SHP77 (cell line): Measurements from ENCODE around the gene C1orf105.
"Not testable (repeated sequence)": the region's sequence is repeated elsewhere in the genome, so short reads cannot be mapped to it uniquely, and the experiment has no call there.

Experiments used
- DNase-seq, 2 experiments: peaks; one replicate each; lab custom pipeline; 2025; lab: John Stamatoyannopoulos, UW

Gene C1orf105, protein sequence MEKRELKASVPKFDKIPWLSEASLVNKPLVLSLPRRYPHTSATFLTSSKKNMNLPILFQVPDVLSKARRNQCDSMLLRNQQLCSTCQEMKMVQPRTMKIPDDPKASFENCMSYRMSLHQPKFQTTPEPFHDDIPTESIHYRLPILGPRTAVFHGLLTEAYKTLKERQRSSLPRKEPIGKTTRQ

DNA sequence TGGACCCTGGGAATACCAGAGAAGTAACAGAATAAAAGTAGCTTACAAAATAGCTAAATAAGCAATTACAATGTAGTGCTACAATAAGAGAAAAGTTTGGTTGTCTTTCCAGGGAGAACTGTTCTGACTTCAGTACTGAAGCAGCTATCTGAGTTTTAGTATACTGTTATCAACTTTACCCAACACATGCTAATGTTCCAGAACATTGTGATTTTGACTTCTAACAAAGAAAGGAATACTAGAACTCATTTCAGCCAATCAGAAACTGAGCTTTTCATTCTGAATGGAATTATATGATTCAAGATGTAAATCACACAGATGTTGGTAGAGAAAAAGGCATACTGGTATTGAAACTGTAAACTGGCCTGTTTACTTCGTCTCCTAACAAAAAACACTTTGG is at the start of gene C1orf105:
C1orf105 (plus strand) TSS at position 301 of the 400 bp plus-strand sequence. CDS start 201 bp downstream, outside the sequence.
- DNase-seq, result no peak

DNA sequence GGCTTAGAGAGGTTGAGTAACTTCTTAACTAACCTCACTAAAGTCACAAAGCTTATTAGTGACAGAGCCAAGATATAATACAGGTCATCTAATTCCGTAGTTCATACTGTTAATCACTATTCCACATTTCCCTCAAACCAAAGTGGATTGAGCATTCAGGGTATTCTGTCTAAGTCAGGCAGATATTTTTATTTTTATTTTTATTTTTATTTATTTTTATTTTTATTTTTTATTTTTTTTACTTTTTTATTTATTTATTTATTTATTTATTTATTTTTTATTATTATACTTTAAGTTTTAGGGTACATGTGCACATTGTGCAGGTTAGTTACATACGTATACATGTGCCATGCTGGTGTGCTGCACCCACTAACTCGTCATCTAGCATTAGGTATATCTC is 48.8 kb upstream of the C1orf105 start:
- not testable (repeated sequence) for DNase-seq

DNA sequence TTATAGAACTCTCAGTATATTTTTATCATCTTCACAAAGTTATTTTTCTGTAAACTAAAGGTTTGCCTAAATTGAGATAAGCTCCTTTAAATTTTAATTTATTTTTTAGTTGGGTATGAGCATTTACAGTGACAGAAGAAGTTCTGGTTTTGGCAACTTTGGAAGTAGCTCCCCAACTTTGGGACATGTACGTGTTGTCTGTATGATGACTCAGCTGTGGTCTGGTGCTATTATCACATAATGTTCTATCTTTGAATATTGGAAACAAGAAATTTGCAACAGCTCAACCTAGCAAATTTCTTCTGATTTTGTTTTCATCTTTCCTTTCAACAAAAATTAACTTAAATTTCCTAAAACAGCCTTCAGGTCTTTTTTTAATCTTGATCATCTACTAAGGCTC is 46.6 kb upstream of the C1orf105 start:
- DNase-seq, result no peak

DNA sequence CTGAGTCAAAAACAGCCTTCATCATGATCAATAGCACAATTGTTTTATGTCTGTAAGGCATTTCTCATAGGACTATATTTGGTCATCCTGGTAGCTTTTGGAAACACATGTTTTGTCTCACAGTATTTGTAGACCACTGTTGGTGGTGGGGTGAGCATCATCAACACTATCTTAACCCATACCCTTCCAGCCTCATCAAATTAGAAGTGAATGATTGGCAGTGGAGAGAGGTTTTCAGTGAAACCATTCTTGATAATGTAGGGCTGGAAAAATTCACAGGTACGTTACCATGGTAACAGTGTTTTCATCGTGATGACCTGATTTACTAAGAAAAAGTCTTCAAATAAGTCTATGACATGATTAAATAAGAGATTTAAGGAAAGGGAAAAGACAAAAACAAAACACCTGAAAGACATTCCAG is 45.3 kb upstream of the C1orf105 start:
- DNase-seq, result no peak

DNA sequence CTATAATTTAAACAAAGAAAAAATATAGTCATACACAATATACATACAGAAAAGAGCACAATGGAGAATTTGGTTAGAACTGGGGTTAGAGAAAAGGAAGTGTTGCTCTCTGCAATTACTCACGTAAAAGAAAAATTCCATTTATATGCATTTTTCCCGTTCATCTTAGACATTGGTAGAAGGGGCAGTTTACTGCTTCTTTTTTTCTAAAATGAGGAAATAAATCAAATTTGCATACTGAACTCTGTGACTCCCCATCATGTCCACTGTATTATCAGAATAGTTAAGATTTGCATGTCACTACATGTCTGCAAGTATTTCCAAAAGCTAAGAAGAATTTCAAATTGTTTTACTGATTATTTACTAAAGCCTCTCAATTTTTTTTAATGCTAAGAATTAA is 44.1 kb upstream of the C1orf105 start:
- no peak for DNase-seq

DNA sequence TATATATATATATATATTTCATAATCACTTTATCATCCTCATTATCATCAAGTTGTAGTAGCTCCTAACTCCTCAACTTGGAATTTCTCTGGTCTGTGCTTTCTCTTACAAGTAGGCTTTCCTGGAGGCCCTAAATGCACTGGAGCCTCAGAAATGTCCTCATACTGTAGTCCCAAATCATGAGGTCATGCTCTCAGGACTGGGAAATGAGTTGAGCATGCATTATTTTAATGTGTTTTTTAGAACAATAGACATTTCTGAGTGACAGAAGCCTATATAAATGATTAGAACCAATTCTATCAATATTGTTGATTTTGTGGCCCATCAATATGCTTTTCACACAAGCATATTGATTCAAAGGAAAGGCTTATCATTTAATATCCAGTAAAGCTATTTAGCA is 42.9 kb upstream of the C1orf105 start:
- DNase-seq, result no peak

DNA sequence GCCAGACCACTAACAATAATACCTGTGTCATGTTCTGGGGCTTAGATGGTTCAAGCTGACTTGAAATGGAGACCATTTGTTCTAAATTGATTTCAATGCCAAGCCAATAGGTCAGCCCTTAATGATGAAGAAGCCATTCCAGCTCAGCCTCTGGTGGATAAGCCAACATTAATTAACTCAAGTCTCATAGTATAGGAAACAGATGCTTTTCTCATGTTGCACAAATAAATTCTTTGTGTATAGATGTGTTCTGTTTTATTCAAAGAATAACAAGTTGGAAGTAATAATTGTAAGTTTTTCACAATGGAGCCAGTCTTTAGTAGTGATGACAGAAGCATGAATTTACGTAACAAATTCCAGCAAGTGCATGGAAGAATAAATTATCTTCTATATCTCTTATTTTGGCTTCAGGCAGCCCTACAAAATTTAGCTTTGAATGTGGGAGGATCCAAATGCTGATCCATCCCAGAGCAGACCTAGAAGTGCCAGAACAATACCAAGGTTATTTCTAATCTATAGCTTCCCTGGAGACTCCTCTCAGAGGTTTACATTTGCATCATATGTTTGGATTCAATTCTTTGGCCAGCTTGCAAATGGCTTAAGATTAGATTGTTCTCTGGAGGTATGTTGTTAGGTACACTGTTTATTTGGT is 42.2 kb upstream of the C1orf105 start:
- DNase-seq, result no peak

DNA sequence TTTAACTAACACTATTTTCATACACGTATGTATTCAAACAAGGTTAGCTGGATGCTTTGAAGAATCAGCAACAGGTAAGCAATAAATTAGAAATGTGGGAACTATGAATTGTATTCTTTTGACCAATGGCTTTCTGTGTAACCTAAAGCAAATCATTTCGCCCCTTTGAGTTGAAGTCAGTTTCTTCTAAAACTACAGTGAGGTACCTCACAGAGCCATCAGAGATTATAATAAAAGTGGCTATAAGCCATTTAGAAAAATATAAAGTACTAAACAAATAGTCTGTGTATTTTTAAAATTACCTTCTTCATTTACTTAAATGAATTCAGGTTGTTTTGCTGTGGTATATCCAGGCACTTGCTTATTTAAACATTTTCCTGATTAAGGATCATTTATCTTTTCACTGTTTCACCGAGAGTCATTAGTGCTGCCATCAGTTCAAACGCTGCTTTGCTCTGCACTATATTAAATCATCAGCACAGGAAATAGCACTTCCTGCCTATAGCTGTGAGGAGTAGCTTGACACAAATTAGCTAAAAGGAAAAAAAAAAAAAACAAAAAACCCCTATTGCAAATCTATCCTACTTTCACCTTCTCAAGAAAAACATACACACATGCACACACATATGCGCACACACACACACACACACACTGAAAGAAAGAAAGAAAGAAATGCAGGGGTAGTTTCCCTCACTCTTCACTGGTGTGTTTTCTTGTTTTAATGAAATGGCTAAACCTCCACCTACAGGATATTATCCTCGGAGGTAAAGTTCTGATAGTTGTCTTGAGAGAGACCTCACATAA is 39.8 kb upstream of the C1orf105 start:
- DNase-seq, result no peak

DNA sequence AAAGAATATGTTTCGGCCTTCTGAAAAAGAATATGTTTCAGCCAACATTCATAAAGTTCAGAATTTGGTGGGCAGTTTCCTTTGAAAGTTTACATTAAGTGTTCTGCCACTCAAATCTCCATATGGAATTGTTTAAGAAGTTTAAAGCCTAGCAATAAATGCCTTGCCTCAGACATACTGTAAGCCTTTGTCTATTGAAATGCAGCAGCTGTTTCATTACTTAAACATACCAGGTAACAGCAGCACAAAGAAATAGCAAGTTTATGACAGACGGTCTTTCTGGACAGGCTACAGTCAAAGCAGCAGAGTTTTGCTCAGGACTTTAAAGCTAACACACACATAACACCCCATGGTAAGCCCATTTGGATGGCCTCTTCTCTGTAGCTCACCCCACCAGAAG is 38.5 kb upstream of the C1orf105 start:
- no peak for DNase-seq

DNA sequence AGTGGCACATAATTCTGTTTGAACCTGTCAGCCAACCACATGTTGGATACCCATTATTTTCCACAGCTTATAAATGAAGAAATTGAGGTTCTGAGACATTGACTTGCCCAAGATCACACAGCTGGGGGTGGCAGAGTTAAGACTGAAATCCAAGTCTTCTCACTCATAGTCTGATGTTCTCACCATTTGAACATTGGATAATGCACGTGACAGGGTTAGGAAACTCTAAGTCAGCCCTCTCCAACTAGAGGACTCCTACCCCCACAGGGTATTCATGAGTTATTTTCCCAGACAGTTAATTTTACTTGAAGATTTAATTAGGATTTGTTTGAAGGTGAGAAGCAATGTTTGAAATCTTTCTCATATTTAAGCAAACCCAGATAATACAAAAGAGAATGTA is 38.1 kb upstream of the C1orf105 start:
- DNase-seq, result no peak

DNA sequence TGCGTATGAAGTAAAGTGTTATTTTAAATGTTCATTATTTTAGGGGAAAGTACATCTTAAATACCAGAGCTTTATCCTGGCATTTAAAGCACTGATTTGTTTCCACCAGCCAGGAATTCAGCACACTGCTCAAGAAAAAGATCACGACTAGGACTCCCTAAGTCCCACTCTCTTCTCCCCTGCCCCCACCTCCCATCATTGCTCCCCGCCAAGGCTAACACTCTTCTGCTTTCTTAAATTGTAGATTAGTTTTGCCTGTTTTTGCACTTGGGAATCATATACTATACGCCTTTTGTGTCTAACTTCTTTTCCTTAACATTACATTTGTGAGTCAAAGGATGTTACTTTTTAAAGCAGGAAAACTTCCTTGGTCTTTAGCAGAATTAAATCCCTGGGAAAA is 37.5 kb upstream of the C1orf105 start:
- no peak for DNase-seq

DNA sequence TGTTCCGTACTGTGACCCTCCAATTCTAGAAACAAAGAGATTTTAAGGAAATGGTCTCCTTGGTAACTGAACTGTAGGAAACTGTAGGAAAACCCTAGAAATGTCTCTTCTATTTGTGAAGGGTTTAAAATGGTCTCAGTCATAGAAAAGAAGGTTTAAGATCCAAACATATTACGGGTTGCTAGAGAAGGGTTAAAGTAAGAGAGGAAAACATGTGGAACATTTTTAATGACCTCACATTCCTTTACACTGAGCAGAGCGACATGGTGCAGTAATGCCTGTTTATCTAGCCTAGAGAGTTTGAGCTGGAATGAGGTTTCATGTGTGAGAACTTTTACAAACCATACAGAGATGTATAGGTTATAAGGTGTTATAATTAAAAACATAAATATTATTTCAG is 36.9 kb upstream of the C1orf105 start:
- DNase-seq, result no peak

DNA sequence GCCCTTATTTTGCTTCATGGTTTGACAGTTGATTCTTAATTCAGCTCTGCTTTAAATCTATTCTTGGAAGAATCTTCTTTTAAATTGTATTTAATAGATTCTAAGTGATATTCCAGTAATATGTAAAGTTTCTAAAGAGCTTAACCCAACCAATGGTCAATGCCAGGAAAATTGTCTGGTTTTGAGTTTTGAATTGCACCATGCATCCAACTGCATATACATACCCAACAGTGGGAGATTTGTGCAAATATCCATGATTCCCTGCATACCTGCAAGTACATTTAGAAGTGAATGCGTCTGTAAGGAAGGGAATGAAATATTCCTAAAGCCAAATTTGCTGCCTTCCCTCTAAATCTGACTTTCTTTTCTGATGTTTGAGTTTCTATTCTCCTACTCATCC is 35.8 kb upstream of the C1orf105 start:
- DNase-seq, result no peak

DNA sequence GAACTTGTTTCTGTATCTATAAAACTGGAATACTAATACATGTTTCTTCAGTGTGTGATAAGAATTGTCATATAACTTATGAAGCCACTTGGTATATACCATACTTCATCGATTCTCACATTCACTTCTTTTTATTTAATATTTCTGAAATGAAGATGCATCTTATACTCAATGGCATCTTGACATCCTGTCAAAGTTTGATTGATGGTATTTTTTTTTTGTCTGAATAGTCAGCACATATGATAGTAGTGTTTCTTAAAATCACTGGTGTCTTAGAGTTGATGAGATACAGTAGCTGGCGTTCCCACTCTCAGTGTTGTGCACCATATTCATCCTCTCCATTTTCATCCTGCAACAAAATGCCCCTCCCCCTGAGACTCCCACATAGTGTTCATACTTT is 34.4 kb upstream of the C1orf105 start:
- no peak for DNase-seq

DNA sequence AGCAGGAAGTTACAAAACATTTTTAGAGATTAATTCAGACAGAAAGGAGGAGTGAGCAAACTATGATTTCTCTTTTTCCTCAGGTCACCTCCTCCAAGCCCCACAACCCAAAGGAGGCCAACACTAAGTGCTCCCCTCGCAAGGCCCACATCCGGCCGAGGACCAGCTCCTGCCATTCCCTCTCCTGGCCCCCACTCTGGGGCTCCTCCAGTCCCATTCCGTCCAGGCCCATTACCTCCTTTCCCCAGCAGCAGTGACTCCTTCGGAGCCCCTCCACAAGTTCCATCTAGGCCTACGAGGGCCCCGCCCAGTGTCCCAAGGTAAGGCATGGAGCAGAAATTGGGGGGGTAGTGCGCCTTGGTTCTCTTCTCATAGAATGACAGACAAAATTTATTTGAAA is 32.0 kb upstream of the C1orf105 start:
- DNase-seq, result no peak

DNA sequence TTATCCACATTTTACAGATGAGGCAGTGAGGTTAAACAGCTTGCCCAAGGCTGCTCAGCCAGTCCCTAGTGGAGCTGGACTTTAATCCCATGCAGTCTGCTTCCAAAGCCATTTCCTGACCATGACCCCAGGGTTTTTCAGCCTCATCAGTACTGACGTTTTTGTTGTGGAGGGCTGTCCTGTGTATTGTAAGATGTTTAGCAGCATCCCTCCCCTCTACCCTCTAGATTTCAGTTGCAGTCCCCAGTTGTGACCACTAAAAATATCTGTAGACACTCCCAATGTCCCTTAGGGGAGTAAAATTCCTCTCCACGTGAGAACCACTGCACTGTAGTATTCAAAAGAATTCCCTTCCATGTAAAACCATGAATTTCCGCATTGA is 30.2 kb upstream of the C1orf105 start:
- no peak for DNase-seq

DNA sequence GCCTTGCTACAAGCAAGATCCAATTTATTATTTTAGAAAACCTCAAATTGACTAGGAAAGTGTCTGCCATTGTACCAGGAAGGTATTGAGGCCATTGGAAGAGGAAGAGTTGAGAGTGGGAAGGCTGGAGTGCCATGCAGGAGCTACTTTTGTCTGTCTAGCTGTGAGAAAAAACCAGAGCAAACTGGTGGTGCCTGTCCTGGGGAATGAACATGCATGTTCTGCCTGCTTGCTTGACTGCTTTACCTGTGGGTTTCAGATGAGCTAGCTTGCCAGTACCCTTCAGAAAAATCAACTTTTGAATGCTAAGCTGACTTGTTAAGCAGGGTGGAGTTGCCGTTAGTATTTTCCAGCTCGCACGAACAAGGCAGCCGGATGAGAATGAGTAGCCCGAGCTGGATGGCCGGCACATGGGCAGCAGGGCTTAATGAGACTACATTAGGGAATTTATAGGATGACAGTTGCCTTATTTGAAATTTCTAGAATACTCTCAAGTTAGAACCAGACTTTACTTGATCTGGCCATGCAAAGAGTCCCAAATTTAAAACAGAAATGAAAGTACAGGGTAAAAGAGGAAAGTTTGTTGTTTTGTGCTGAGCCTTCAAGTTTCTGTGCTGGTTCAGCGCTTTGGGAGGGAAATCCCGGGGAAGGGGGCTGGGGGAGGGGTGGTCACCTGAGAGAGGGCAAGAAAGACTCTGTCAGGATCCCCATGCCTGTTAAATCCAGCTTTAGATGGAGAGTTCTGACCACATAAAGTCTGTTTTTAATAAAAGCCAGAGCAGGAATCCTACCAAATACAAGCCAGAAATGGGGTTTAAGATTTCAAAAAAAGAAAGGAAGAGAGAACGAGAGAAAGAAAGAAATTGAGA is 29.6 kb upstream of the C1orf105 start:
- no peak for DNase-seq

DNA sequence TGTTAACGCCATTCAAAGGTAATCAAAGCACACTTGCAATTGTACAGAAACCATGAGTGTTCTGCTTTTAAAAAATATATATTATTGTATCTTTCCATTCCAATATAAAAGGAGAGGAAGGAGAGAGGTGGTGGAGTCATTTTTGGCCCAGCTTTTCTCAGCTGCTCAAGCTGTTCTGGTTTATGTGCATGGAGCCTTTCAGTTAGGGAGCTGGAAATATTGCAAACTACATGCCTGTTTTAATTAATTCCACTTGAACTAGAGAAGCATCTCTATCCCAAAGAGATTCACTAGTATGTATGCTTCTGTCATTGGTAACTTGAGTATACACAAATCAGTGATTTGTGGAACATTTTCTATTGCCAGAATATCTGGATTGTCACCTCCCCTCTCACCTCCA is 28.5 kb upstream of the C1orf105 start:
- DNase-seq, result no peak

DNA sequence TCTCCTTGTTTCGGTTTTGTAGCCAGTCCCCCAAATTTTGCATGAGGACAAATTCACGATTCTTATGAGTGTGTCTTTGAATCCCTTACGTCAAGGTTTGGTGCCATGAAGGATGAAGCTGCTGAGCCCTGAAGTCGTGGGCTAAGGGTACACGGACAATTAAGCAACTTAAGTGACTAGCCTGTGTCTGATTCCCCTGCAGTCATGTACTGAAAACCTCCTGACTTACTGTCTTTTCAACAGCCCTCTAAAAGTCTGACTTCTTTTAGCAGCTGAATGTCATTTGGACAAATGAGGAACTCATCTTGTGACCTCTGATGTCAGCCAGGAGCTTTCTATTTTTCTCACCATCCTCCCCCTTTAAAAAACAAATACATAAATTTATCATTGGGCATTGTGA is 27.1 kb upstream of the C1orf105 start:
- no peak for DNase-seq

DNA sequence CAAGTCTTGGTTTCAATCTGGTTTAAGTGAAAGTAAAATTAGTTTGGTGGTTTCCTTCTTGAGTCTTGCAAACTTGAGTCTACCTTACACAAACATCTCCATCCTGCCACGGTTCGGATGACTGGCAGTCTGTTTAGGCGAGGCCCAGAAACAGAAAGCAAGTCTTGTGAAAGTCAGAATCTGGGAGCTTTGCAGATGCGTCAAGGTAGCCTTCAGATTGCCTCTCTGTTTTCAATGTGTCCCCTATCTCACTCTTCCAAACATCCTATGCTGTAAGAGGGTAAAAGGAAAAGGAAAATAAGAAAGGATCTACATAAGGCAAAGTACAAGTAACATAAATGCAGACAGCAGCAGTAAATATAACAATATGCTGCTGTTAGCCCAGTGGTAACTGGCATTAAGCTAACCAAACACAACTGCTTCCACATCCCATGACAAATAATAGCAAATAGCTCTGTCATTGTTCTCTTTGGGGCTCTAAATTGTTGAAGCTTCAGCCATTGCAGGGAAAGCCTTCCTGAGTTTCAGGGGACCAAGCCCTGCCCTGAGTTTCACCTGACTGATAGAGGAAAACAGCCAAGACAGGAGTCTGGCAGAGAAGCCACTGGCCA is 26.2 kb upstream of the C1orf105 start:
- no peak for DNase-seq

DNA sequence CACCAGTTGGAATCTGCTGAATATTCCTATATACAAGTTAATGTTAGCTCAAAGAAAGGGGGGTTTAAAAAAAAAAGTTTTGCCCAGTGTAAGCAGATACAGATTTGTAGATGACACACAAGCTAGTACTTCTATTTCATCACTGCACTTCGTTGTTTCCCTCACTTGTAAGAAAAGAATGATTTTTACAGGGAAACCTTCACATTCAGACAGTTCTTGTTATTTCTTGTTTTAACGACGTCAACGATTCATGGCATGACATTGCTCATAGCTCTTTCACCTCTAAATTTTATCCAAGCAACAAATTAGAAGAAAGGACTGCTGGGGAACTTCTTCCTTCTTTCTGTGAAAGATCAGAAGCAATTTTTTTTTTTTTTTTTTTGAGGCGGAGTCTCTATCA is 25.7 kb upstream of the C1orf105 start:
- DNase-seq, result no peak

DNA sequence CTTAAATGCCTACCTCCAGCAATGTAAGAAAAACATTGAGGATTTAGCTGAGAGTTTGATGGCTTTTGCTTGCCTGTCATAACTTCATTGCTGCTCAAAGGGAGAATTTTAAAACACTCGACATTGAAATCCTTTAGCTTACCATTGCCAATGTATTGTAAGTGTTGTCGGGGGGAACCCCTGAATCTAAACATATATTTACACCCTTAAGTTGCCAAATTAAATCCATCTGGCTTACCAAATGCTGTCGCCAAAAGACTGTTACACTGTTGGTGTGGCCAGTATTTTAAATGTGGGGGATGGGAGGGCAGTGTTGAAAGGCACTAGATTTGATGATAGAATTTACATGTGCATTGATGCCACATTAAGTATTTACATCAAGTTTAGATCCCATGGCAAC is 24.9 kb upstream of the C1orf105 start:
- DNase-seq, result no peak
